HCT116 (cell line): ENCODE results near the gene VAV2. TPM values are rescaled to one million over a fixed set of nuclear protein-coding genes. Genes with fewer than 3 reads are reported as not detected.

Experiments used
- ATAC-seq: fragments of 200-7000 bp; cut with Tn5 transposase; 2 replicates; pipeline ENCODE4 v1.9.1; 2020; ENCODE audit warnings: mild to moderate bottlenecking, moderate library complexity
- BruUV-seq: library from RNA; stranded (reverse); fragments of 400-500 nt; replicated peaks from 2 replicates; lab custom pipeline; 2021; lab: Mats Ljungman, UMichigan
- CTCF ChIA-PET: fragments of 300-600 bp; sonication (Branson Sonifier 250); formaldehyde crosslinking; loops from one replicate; lab custom pipeline; 2021; ENCODE audit warnings: antibody characterized with exemption; lab: Charles Lee
- POLR2A ChIA-PET: fragments of 300-600, 350-600 bp; sonication (Branson Sonifier 250); formaldehyde crosslinking; loops from one replicate; lab custom pipeline; 2021; ENCODE audit warnings: antibody characterized with exemption; lab: Charles Lee
- RAD21 ChIA-PET, 2 experiments: fragments of 300-600 bp; sonication (Branson Sonifier 250); formaldehyde crosslinking; loops; one replicate each; lab custom pipeline; 2023; ENCODE audit warnings: low total read pairs in 2 of 2; ENCODE audit not compliant: uncharacterized antibody in 2 of 2, unreplicated experiment in 2 of 2, low non-redundant PET in 1 of 2; lab: Charles Lee
- DNase-seq: peaks from one replicate; pipeline ENCODE4 v3.0.0-alpha.2; 2010; ENCODE audit warnings: low read depth, low spot score
- H2AFZ ChIP-seq: fragments of 200-600 bp; shearing (Covaris generic), sonication (generic); 2 replicates; pipeline ENCODE4 v1.6.1; 2017; ENCODE audit warnings: low read depth, mixed run types, mixed read lengths, antibody characterized with exemption, low read length; ENCODE audit not compliant: poor library complexity, severe bottlenecking
- H3K27ac ChIP-seq: 2 replicates; pipeline ENCODE4 v1.5.1; 2012; ENCODE audit warnings: low read depth, low read length
- H3K27me3 ChIP-seq: fragments of 200-600 bp; sonication (generic); 2 replicates; pipeline ENCODE4 v1.6.1; 2016; ENCODE audit warnings: mixed run types, low read length, mixed read lengths; ENCODE audit not compliant: insufficient read depth
- H3K36me3 ChIP-seq, 2 experiments: fragments of 200-500 bp in 1 of 2; fragments of 200-600 bp in 1 of 2; sonication (Bioruptor generic) in 1 of 2; sonication (generic) in 1 of 2; 2 replicates each; pipeline versions ENCODE4 v1.5.1 to v1.6.1; 2014 to 2016; ENCODE audit warnings: low read length in 2 of 2, inconsistent platforms in 1 of 2, mixed read lengths in 1 of 2, mixed run types in 1 of 2; ENCODE audit not compliant: insufficient read depth in 2 of 2, control insufficient read depth in 1 of 2
- H3K4me1 ChIP-seq, 2 experiments: fragments of 200-600 bp in 1 of 2; sonication (generic) in 1 of 2; 2 replicates each; pipeline versions ENCODE4 v1.5.1 to v1.6.1; 2012 to 2017; ENCODE audit warnings: low read length in 2 of 2, inconsistent platforms in 1 of 2, mild to moderate bottlenecking in 1 of 2, mixed read lengths in 1 of 2, mixed run types in 1 of 2, moderate library complexity in 1 of 2; ENCODE audit not compliant: insufficient read depth in 2 of 2, control insufficient read depth in 1 of 2
- H3K4me2 ChIP-seq: fragments of 200-600 bp; sonication (generic); 2 replicates; pipeline ENCODE4 v1.6.1; 2017; ENCODE audit warnings: mixed run types, low read length, mixed read lengths
- H3K4me3 ChIP-seq, 2 experiments: fragments of 200-600 bp in 1 of 2; sonication (generic) in 1 of 2; replicated peaks in 1 of 2; 2 replicates each; pipeline ENCODE4 v1.5.1; 2011 to 2016; ENCODE audit warnings: low read length in 2 of 2, control low read depth in 1 of 2, low read depth in 1 of 2, mild to moderate bottlenecking in 1 of 2, mixed read lengths in 1 of 2, mixed run types in 1 of 2
- H3K79me2 ChIP-seq: fragments of 200-600 bp; sonication (generic); 2 replicates; pipeline ENCODE4 v1.6.1; 2017; ENCODE audit warnings: mild to moderate bottlenecking, mixed run types, low read length, moderate library complexity, mixed read lengths; ENCODE audit not compliant: insufficient read depth
- H3K9ac ChIP-seq: fragments of 200-600 bp; sonication (generic); 2 replicates; pipeline ENCODE4 v1.6.1; 2016; ENCODE audit warnings: low read length, mixed read lengths
- H3K9me2 ChIP-seq: fragments of 200-600 bp; sonication (generic), shearing (Covaris generic); 2 replicates; pipeline ENCODE4 v1.6.1; 2017; ENCODE audit warnings: mixed run types, mild to moderate bottlenecking, moderate library complexity; ENCODE audit not compliant: insufficient read depth
- H3K9me3 ChIP-seq, 2 experiments: fragments of 200-500 bp in 1 of 2; fragments of 200-600 bp in 1 of 2; sonication (Bioruptor generic) in 1 of 2; sonication (generic) in 1 of 2; 2 replicates each; pipeline ENCODE4 v1.6.1; 2014 to 2017; ENCODE audit warnings: low read length in 2 of 2, mixed read lengths in 2 of 2, inconsistent platforms in 1 of 2, low read depth in 1 of 2, mild to moderate bottlenecking in 1 of 2, mixed run types in 1 of 2, moderate library complexity in 1 of 2; ENCODE audit not compliant: control insufficient read depth in 1 of 2, insufficient read depth in 1 of 2
- H4K20me1 ChIP-seq: fragments of 200-600 bp; sonication (generic), shearing (Covaris generic); 2 replicates; pipeline ENCODE4 v1.6.1; 2017; ENCODE audit warnings: mixed run types, mild to moderate bottlenecking, moderate library complexity; ENCODE audit not compliant: insufficient read depth
- CEBPB ChIP-seq: IDR thresholded peaks from 2 replicates; pipeline ENCODE4 v1.6.1; 2012; ENCODE audit warnings: low read depth
- CTCF ChIP-seq, 3 experiments: fragments of 200-600 bp in 1 of 3; sonication (generic) in 1 of 3; IDR thresholded peaks in 2 of 3; conservative IDR thresholded peaks in 1 of 3; 2 replicates each; pipeline ENCODE4 v1.5.1; 2012 to 2017; ENCODE audit warnings: low read depth in 2 of 3, low read length in 2 of 3, antibody characterized with exemption in 1 of 3, borderline replicate concordance in 1 of 3, control low read depth in 1 of 3, mild to moderate bottlenecking in 1 of 3, mixed read lengths in 1 of 3, mixed run types in 1 of 3, moderate library complexity in 1 of 3; ENCODE audit not compliant: insufficient read depth in 1 of 3
- ELF1 ChIP-seq: IDR thresholded peaks from 2 replicates; pipeline ENCODE4 v1.6.1; 2012; ENCODE audit warnings: low read depth, borderline replicate concordance
- EZH2 ChIP-seq: fragments of 200-600 bp; sonication (generic); IDR thresholded peaks from 2 replicates; pipeline ENCODE4 v1.6.1; 2017; ENCODE audit warnings: antibody characterized with exemption, mixed run types
- FOSL1 ChIP-seq: IDR thresholded peaks from 2 replicates; pipeline ENCODE4 v1.6.1; 2012; ENCODE audit warnings: low read depth
- JUND ChIP-seq: IDR thresholded peaks from 2 replicates; pipeline ENCODE4 v1.6.1; 2012
- POLR2A ChIP-seq: IDR thresholded peaks from 2 replicates; pipeline ENCODE4 v1.7.0; 2011; ENCODE audit warnings: borderline replicate concordance; ENCODE audit not compliant: insufficient read depth, insufficient read length; ENCODE audit errors: extremely low read depth
- SIN3A ChIP-seq: IDR thresholded peaks from 2 replicates; pipeline ENCODE4 v1.6.1; 2012; ENCODE audit warnings: low read depth
- ZNF274 ChIP-seq: fragments of 200-500 bp; sonication (Bioruptor generic); IDR thresholded peaks from 2 replicates; pipeline ENCODE4 v1.6.1; 2014; ENCODE audit warnings: mild to moderate bottlenecking, low read depth, low read length, inconsistent platforms
- intact Hi-C: fragments of 100-400 bp; cut with micrococcal nuclease; formaldehyde crosslinking; loops from 2 replicates; pipeline ENCODE4 v1.10.0; 2022
- total RNA-seq: library from RNA; stranded (reverse); gene quantifications from one replicate; pipeline ENCODE4 v1.2.1, GENCODE V29; 2021; ENCODE audit not compliant: unreplicated experiment
- TF ChIP-seq, protein P1 (sequence below): IDR thresholded peaks from 2 replicates; pipeline ENCODE4 v1.6.1; 2012; ENCODE audit warnings: low read depth
- TF ChIP-seq, protein P2 (sequence below): IDR thresholded peaks from 2 replicates; pipeline ENCODE4 v1.6.1; 2012

The VAV2 gene
- total RNA-seq, 1 experiment from 2014 or later = 33.2 TPM

DNA sequence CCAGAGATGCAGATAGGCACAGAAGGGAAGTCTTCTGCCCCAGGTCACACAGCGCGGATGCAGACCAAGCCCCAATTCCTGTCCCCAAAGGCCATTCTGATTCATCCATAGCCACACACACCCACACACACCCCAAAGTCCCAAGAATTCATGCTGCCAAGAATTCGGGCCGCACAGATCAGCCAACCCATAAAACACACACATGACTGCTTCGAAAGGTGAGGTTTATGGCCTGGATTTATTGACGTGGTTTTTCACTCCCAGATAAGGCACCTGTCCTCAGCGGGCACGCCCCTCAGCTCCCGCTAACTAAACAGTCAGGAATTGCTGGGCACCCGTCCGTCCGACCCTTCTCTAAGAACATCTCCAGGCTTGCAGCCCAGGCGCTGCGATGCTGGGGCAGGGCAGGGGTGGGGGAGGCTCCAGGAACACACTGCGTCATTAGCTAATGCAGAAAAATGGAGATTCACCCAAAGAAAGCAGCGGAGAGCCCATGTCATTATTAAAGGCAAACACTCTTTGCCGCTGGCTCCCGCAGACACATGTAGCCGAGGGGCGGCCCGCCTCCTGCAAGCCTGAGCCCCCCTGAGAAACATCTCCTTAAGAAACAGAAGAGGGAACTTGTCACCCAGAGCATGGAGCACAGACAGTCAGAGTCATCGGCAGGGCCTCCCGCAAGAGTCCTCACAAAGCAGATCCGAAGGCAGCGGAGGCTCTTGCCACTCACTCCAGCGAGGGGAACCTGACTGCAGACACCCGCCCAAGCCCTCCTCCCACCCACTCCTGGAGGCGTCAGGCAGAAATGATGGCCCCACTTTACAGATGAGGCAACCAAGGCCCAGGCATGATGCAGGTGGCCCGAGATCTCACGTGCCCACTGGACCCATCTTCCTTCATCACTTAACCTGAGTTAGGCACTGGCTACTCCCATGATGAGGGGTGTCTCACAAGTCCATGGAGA lies 19.9 kb downstream of the VAV2 start (continued):
- TF ChIP-seq, protein P1, sequence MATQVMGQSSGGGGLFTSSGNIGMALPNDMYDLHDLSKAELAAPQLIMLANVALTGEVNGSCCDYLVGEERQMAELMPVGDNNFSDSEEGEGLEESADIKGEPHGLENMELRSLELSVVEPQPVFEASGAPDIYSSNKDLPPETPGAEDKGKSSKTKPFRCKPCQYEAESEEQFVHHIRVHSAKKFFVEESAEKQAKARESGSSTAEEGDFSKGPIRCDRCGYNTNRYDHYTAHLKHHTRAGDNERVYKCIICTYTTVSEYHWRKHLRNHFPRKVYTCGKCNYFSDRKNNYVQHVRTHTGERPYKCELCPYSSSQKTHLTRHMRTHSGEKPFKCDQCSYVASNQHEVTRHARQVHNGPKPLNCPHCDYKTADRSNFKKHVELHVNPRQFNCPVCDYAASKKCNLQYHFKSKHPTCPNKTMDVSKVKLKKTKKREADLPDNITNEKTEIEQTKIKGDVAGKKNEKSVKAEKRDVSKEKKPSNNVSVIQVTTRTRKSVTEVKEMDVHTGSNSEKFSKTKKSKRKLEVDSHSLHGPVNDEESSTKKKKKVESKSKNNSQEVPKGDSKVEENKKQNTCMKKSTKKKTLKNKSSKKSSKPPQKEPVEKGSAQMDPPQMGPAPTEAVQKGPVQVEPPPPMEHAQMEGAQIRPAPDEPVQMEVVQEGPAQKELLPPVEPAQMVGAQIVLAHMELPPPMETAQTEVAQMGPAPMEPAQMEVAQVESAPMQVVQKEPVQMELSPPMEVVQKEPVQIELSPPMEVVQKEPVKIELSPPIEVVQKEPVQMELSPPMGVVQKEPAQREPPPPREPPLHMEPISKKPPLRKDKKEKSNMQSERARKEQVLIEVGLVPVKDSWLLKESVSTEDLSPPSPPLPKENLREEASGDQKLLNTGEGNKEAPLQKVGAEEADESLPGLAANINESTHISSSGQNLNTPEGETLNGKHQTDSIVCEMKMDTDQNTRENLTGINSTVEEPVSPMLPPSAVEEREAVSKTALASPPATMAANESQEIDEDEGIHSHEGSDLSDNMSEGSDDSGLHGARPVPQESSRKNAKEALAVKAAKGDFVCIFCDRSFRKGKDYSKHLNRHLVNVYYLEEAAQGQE = no peak
- TF ChIP-seq CTCF (IDR thresholded peaks at IDR 0.05 in 2 of 3, conservative IDR thresholded peaks at IDR 0.05 in 1 of 3; ENCODE audit: borderline replicate concordance in 1 of 3, insufficient read depth in 1 of 3, low read depth in 2 of 3, low read length in 2 of 3) (no peak), FOSL1 (no peak), JUND (no peak)
- TF ChIP-seq, all 23 proteins: peak for 0

DNA sequence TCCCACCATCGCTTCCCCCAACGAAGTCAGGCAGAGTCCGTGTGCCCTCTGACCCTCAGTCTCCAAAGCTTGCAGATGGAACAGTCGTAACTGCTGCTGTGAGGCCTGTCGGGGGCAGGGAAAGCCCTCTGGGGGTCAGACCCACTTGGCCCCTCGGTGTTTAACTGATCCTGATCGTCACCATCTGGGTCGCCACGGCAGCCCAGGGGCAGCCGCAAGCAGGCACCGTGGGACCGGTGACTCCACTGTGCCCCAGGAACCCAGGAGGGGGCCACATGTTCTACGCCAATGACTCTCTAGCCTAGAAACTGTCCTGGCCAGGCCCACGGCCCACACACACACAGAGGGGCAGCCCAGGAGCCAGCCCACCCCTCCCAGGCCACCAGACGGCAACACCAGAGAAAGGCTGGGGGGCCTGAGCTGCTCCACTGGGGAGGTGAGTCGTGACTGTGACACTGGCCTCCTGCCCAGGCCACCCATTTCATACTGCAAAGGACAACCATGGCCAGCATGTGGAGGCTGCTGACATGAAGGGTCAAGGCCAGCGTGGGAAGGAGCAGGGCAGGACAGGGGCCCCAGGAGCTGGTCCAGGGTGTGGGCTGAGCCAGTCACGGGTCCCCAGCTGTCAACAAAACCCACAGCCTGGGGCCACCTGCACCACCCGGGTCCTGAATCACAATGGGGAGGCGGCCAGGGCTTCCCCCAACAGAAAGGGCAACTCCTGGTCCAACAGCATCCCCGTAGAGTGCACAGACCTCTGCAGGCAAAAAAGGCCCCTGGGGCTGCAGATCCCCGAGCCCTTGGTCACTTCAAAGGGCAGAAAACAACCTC lies 20.8 kb downstream of the VAV2 start:
- peaks cover 89% of the 10 kb centered on the region for H3K79me2 ChIP-seq
- no peak overlapping the region for H2AFZ ChIP-seq
- no peaks in the 10 kb centered on the region for H4K20me1 ChIP-seq
- no peak overlapping the region for H3K4me3 ChIP-seq
- ChIA-PET CTCF (no interaction called here), RAD21 (no interaction called here), POLR2A (no interaction called here)
- BruUV-seq = no TSS peak
- H3K4me1 ChIP-seq = no peaks in the 10 kb centered on the region
- no peaks in the 10 kb centered on the region for H3K36me3 ChIP-seq
- no peak for ATAC-seq
- no peak overlapping the region for H3K27ac ChIP-seq
- no peak overlapping the region for H3K9ac ChIP-seq
- DNase-seq = no peak
- TF ChIP-seq POLR2A (no peak), ELF1 (no peak), SIN3A (no peak), ZNF274 (no peak), EZH2 (no peak), CEBPB (no peak)
- TF ChIP-seq, protein P2, sequence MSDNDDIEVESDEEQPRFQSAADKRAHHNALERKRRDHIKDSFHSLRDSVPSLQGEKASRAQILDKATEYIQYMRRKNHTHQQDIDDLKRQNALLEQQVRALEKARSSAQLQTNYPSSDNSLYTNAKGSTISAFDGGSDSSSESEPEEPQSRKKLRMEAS = no peak
- H3K27me3 ChIP-seq = no peaks in the 10 kb centered on the region
- intact Hi-C loops = no loop called here
- no peak overlapping the region for H3K4me2 ChIP-seq
- no peaks in the 10 kb centered on the region for H3K9me2 ChIP-seq
- H3K9me3 ChIP-seq = no peaks in the 10 kb centered on the region
